ENCODE data around the gene ADAMTSL4. TPM values are rescaled to one million over a fixed set of nuclear protein-coding genes. Genes with fewer than 3 reads are reported as not detected.
A peak's percentile ranks its signal among the peaks of the same experiment; 100 is the strongest.

Gene ADAMTSL4
- total and polyA plus RNA-seq, 2 donors (not counting 3 experiments of a cell fraction or from before 2014, with no cell fraction given), result 0.73 to 1.0 TPM

DNA sequence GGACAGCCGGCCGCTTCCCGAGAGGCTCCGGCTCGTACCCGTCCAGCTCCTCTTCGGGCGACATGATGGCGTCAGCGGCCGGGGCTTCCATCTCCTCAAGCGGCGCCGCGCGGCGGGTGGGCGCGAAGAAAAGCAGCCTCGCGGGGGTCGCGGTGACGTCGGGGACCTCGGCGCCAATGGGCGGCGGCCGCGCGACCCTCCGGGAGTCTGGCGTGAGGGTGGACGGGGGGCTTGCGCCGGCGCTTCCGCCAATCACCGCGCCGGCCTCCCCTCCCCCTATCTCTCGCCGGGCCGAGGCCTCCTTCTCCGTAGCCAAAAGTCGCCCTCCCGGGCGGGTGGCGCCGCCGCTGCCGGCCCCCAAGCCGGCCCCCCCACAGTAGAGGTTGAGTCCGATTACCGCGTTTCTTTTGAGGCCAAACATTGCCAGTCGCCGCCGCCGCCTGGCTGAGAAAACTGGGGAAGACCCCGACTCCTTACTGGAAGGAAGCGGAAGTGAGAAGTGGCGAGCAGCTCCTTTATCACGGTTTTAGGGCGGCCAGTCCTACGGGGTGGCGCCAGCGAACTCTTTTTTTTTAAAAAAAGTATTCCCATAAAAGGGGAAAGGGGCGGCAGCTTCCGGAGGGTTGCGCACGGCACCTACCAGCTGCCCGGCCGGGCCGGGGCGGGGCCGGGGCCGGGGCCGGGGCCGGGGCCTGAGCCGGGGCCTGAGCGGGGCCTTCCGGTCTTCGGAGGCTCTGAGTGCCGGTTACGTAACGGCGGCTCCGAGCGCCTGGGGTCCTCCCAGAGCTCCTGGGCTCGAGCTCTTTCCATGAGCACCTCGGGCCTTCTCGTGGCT, 30.1 kb downstream of the ADAMTSL4 start, which contains the start of gene MCL1:
Gene MCL1, minus strand, starts transcription at position 501 of the 835 bp plus-strand sequence. Its CDS starts 80 bp downstream, at position 421.
- intact Hi-C loops (cut with micrococcal nuclease), result loop anchor here (1.0 to 5.0 kb wide), 7 partner anchors 18 to 233 kb away; partner anchors contain the start of genes ENSA and GOLPH3L

More for the DNA sequence above, 30.1 kb downstream of the ADAMTSL4 start, which contains the start of gene MCL1:
- H3K4me1 ChIP-seq (ENCODE audit: control insufficient read depth, extremely low read depth, insufficient read depth, low read length), result peaks cover 27% of the 10 kb centered on the region
- no peaks in the 10 kb centered on the region for H3K9me3 ChIP-seq (replicated peaks; ENCODE audit: control insufficient read depth, insufficient read depth, low read length)
- BruUV-seq (replicated peaks), result no TSS peak
- DNase-seq (ENCODE audit: low read depth, low spot score) (peak; percentile 96), FAIRE-seq (peak; percentile 70)
- H2AFZ ChIP-seq (ENCODE audit: low read depth, low read length), result peak within 1 kb of the TSS; percentile 64
- H3K27me3 ChIP-seq (ENCODE audit: control insufficient read depth in 2 of 2, insufficient read depth in 2 of 2, low read length in 2 of 2), result no peaks in the 10 kb centered on the region
- peak within 1 kb of the TSS; percentile 90 for H3K4me2 ChIP-seq (ENCODE audit: insufficient read depth, low read length)
- no peaks in the 10 kb centered on the region for H3K9me1 ChIP-seq (replicated peaks; ENCODE audit: control insufficient read depth, extremely low read depth, insufficient read depth, low read length)
- H3K36me3 ChIP-seq (ENCODE audit: control insufficient read depth in 2 of 2, extremely low read depth in 1 of 2, insufficient read depth in 2 of 2, low read length in 2 of 2), result peaks cover 4 to 34% of the 10 kb centered on the region in 2 experiments
- H4K20me1 ChIP-seq (replicated peaks; ENCODE audit: control insufficient read depth, extremely low read depth, insufficient read depth, low read length), result peaks cover 35% of the 10 kb centered on the region
- H3K27ac ChIP-seq (ENCODE audit: insufficient read depth, low read depth, low read length), result peak within 1 kb of the TSS; percentile 98
- ChIA-PET POLR2A (interaction anchor here (0.7 to 3.0 kb wide), 24 partner anchors 9 to 586 kb away, joined by 3 to 43 read pairs (median 5); partner anchors contain the start of gene ENSA), CTCF (interaction anchor here (0.6 to 13.4 kb wide), 16 partner anchors 9 to 343 kb away, joined by 3 to 184 read pairs (median 6); partner anchors contain the start of gene ENSA)
- H3K79me2 ChIP-seq (ENCODE audit: control insufficient read depth, insufficient read depth, low read length), result peaks cover 57% of the 10 kb centered on the region
- TF ChIP-seq POLR2AphosphoS5 (IDR thresholded peaks at IDR 0.05; ENCODE audit: insufficient read depth, low read depth, low read length), result peak; percentile 100
- TF ChIP-seq FOS (IDR thresholded peaks at IDR 0.05; ENCODE audit: borderline replicate concordance, insufficient read depth, low read length), result peak; percentile 14
- TF ChIP-seq POLR2A (IDR thresholded peaks at IDR 0.05; ENCODE audit: low read depth, low read length), result peak; percentile 99
- no peak for TF ChIP-seq MYC (IDR thresholded peaks at IDR 0.05; ENCODE audit: low read depth, low read length)
- TF ChIP-seq JUN (IDR thresholded peaks at IDR 0.05; ENCODE audit: borderline replicate concordance, insufficient read depth, insufficient read length, low read depth), result no peak
- no peak for TF ChIP-seq EZH2 (IDR thresholded peaks at IDR 0.05; ENCODE audit: borderline replicate concordance, low read depth, low read length, severe bottlenecking)
- TF ChIP-seq, protein P1, sequence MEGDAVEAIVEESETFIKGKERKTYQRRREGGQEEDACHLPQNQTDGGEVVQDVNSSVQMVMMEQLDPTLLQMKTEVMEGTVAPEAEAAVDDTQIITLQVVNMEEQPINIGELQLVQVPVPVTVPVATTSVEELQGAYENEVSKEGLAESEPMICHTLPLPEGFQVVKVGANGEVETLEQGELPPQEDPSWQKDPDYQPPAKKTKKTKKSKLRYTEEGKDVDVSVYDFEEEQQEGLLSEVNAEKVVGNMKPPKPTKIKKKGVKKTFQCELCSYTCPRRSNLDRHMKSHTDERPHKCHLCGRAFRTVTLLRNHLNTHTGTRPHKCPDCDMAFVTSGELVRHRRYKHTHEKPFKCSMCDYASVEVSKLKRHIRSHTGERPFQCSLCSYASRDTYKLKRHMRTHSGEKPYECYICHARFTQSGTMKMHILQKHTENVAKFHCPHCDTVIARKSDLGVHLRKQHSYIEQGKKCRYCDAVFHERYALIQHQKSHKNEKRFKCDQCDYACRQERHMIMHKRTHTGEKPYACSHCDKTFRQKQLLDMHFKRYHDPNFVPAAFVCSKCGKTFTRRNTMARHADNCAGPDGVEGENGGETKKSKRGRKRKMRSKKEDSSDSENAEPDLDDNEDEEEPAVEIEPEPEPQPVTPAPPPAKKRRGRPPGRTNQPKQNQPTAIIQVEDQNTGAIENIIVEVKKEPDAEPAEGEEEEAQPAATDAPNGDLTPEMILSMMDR (IDR thresholded peaks at IDR 0.05; ENCODE audit: extremely low read depth in 1 of 2, insufficient read depth in 1 of 2, low read depth in 1 of 2, low read length in 2 of 2), result no peak
- peak within 1 kb of the TSS; percentile 97 for H3K9ac ChIP-seq (replicated peaks; ENCODE audit: extremely low read depth, insufficient read depth, low read length)
- dilution Hi-C loops (cut with MboI; ENCODE audit: extremely low pct_ligation_motif_present, low sequenced_read_pairs), result loop anchor here (10.0 kb wide), 1 partner anchor 85 kb away; no protein-coding TSS in a partner anchor
- peak within 1 kb of the TSS; percentile 91 to 99 (median 92) for H3K4me3 ChIP-seq (replicated peaks in 1 of 3; ENCODE audit: insufficient read depth in 1 of 3, low read depth in 1 of 3, low read length in 3 of 3)
